Measurements from ENCODE around the gene RAD51AP2. TPM values are rescaled to one million over a fixed set of nuclear protein-coding genes. Genes with fewer than 3 reads are reported as not detected.
"Not testable (repeated sequence)": the region's sequence is repeated elsewhere in the genome, so short reads cannot be mapped to it uniquely, and the experiment has no call there.

Gene RAD51AP2
- total RNA-seq, 1 donor from 2014 or later, result not detected

DNA sequence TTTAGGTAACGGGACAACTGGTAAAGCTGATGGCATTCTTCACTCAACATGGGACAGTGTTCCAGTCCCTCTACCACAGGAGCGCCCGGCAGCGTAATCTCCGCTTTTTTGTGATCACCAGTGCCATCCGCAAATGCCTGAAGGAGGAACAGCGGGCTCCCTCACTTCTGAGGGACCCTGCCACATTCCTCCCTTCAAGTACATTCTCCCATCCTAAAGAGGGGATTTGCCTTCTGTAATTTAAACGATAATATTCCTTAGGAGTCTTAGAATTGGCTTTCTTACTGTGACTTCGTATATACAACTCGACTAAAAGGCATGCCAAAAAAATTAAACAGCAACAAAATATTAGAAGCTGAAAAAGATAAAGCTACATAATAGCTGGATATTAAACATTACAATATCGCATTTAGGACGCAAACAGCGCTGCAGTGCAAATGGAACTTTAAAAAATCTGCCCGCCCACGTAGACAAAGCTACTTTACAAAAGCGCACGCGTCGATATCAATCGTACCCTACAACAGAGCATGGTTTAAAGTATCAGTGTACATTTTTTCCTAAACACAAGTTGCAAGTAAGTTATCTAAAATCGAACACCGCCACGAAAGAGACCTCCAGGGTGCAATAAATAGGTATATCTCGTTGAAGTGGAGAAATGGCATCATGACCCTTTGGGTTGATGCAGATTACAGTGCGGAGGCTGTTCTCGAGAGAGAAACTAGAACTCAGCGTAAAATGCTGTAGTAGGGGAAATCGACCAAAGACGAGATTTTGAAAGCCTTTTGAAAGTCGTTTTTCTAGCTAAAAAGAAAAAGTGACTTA, 20.0 kb upstream of the RAD51AP2 start:
- DNase-seq (ENCODE audit: low read depth, low spot score), result no peak

- no peak for DNase-seq (ENCODE audit: low read depth, low spot score)
These were observed 18.2 kb upstream of the RAD51AP2 start for GRCh38 chr2:17536416-17536815.

- no peak for DNase-seq (ENCODE audit: low read depth, low spot score)
These were observed 15.3 kb upstream of the RAD51AP2 start for GRCh38 chr2:17533546-17533945.

DNA sequence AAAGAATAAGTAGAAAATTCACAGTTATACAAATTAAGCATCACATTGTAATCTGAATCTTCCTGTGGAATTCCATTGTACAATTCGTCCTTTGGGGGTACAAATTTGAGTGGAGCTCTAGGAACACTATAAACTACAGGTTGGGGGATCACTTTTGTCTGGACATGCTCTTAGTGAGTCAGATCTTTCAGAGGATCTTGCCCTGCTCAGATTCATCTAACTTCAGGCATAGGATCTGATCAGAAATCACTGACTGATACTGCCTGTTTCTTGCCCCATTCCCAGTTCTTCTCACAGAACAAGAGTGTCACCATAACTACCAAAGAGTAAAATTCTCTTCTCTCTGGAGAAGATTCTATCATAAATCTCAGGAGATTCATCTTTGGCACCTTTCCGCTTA, 11.5 kb upstream of the RAD51AP2 start:
- no peak for DNase-seq (ENCODE audit: low read depth, low spot score)

- no peak for DNase-seq (ENCODE audit: low read depth, low spot score)
These were observed 4.1 kb upstream of the RAD51AP2 start for GRCh38 chr2:17522303-17522702.

- DNase-seq (ENCODE audit: low read depth, low spot score), result no peak
These were observed 3.4 kb upstream of the RAD51AP2 start for GRCh38 chr2:17521621-17522020.

DNA sequence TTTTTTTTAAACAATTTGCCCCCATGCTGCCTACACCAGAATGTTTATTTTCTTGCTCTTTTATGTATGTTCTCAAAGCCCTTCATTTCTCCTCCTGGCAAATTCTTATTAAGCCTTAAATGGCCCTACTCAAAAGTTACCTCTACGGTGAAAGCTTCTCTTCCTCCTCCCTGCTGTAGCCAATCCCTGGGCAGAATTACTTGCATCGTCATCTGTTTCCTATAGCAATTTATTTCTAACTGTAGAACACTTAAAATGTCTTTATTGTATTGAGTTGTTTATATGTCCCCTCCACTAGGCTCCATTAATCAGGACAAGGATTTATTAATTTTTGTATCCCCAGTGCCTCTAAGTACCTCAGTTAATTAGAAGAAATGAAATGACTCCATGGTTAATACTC, 2.5 kb upstream of the RAD51AP2 start:
- DNase-seq (ENCODE audit: low read depth, low spot score), result no peak

GRCh38 chr2:17519486-17519885, 1.2 kb upstream of the RAD51AP2 start:
- no peak for DNase-seq (ENCODE audit: low read depth, low spot score)

GRCh38 chr2:17517481-17518211, 594 bp downstream of the RAD51AP2 start:
- no peak for DNase-seq (ENCODE audit: low read depth, low spot score)

GRCh38 chr2:17515652-17516051, 2.6 kb downstream of the RAD51AP2 start:
- DNase-seq (ENCODE audit: low read depth, low spot score), result no peak

- DNase-seq (ENCODE audit: low read depth, low spot score), result no peak
These were observed 11.3 kb downstream of the RAD51AP2 start for GRCh38 chr2:17506736-17507616.

DNA sequence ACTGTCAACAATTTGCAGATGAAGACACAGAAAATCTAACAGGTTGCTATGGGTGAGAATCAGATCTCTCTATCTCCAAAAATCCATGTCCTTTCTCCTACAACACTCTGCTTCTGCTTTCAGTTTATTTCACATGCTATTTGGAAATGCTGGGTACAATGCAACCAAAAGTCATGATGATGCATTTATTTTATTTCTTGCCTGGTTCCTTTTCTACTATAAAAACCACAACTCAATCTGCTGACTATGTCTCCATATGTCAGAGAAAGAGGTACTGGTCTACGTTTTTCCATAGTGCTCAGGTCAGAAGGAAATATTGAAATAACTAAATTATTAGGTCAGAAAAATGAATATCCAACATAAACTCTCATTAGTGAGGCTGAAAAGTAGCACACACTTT, 20.5 kb downstream of the RAD51AP2 start:
- DNase-seq (ENCODE audit: low read depth, low spot score), result no peak

DNA sequence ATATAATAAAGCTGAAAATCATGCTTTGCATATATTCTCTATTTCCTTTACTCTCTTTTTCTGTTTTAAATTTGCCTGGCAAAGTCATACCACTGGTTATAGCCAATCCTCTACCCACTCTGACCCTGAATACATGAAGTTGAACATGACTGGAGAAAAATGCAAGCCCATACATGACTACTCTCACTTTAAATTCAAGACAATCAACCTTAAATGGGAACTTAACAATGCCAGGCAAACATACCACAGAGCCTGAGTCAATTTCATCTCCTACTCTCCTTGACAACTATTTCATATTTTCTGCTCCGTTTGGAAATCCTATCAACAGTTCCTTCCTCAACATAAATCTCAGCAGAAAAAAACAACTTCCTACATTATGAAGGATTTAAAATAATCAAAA, 22.6 kb downstream of the RAD51AP2 start:
- no peak for DNase-seq (ENCODE audit: low read depth, low spot score)

- DNase-seq (ENCODE audit: low read depth, low spot score), result not testable (repeated sequence)
These were observed 28.1 kb downstream of the RAD51AP2 start for GRCh38 chr2:17490165-17490564.

DNA sequence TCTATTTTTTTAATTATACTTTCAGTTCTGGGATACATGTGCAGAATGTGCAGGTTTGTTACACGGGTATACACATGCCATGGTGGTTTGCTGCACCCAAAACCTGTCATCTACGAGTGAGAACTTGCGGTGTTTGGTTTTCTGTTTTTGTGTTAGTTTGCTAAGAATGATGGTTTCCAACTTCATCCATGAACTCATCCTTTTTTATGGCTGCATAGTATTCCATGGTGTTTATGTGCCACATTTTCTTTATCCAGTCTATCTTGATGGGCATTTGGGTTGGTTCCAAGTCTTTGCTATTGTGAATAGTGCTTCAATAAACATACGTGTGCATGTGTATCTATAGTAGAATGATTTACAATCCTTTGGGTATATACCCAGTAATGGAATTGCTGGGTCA, 29.6 kb downstream of the RAD51AP2 start:
- not testable (repeated sequence) for DNase-seq (ENCODE audit: low read depth, low spot score)

DNA sequence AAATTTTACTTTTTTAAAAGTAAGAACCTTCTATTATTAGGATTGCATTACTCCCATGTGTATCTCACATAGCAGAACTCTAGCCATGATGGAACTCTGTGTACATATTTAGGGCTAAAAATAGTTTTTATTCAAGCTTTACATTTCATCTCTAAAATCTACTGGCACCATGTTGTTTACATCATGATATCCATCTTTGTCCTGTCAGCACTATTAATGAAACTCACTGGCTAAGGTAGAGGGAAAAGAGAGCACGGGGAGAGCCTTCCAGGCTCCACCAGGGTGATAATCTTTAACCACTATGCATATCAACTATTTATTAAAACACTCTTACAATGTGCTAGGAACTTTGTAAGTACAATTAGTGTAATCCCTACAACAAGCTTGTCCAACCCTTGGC, 34.7 kb downstream of the RAD51AP2 start:
- no peak for DNase-seq (ENCODE audit: low read depth, low spot score)

GRCh38 chr2:17482651-17483050, 35.6 kb downstream of the RAD51AP2 start:
- DNase-seq (ENCODE audit: low read depth, low spot score), result no peak

- no peak for DNase-seq (ENCODE audit: low read depth, low spot score)
These were observed 38.4 kb downstream of the RAD51AP2 start for GRCh38 chr2:17479875-17480274.

GRCh38 chr2:17476830-17477229, 41.4 kb downstream of the RAD51AP2 start:
- DNase-seq (ENCODE audit: low read depth, low spot score), result no peak

DNA sequence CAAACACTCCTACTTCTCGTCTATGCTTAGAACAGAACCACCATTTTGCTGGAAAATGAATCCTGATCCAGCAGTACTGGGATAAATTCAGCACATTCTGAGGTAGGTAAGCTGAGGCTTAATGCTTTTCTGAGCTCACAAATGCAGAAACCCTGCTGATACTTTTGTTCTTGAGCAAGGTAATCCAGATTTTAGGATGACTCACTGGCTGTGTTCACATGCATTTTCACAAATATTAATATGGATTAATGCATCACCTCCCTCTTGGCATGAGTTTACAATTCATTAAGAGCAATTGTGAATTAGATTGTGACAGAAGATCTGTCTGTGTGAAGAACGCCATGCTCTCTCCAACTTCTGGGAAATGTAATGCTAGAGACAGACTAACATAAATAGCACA, 42.2 kb downstream of the RAD51AP2 start:
- DNase-seq (ENCODE audit: low read depth, low spot score), result no peak

- DNase-seq (ENCODE audit: low read depth, low spot score), result no peak
These were observed 43.0 kb downstream of the RAD51AP2 start for GRCh38 chr2:17475286-17475685.

DNA sequence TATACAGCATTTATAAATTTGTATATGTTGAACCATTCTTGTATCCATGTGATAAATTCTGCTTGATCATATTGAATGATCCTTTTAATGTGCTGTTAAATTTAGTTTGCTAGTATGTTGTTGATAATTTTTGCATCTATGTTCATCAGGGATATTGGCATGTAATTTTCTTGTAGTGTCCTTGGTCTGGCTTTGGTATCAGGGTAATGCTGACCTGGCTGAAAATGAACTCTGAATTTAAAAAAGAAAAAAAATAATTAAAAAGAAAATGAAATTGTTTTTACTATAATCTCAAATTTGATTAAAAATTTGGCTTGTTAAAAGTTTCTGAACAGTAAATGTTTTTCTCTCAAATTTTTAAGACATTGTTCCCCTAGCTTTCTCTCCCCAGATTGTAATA, 46.3 kb downstream of the RAD51AP2 start:
- DNase-seq (ENCODE audit: low read depth, low spot score), result no peak
